Cardiac muscle cell (in vitro differentiated cells and primary cell): ENCODE measurements around the gene CYP26A1. TPM values are rescaled to one million over a fixed set of nuclear protein-coding genes. Genes with fewer than 3 reads are reported as not detected.

Experiments used
- DNase-seq, 2 donors: peaks; one replicate each; pipeline versions ENCODE4 v3.0.0 to v3.0.0-alpha.2; 2010 to 2017; ENCODE audit warnings: low read depth in 1 of 2, low spot score in 1 of 2
- H3K27ac ChIP-seq: fragments of 200-600 bp; sonication (generic); 2 replicates; pipeline ENCODE4 v1.5.1; 2016
- H3K27me3 ChIP-seq: fragments of 200-600 bp; sonication (generic); 2 replicates; pipeline ENCODE4 v1.6.0; 2016; ENCODE audit warnings: control low read depth
- H3K36me3 ChIP-seq: fragments of 200-600 bp; sonication (generic); 2 replicates; pipeline ENCODE4 v1.5.1; 2016; ENCODE audit warnings: control low read depth
- H3K4me1 ChIP-seq: fragments of 200-600 bp; sonication (generic); 2 replicates; pipeline ENCODE4 v1.8.1; 2017; ENCODE audit warnings: low read depth, mild to moderate bottlenecking, mixed run types
- H3K4me3 ChIP-seq: fragments of 200-600 bp; sonication (generic); 2 replicates; pipeline ENCODE4 v1.5.1; 2016; ENCODE audit warnings: mild to moderate bottlenecking
- H3K9me3 ChIP-seq: fragments of 200-600 bp; sonication (generic); 2 replicates; pipeline ENCODE4 v1.5.1; 2017; ENCODE audit warnings: low read depth, mild to moderate bottlenecking, control low read depth
- polyA plus RNA-seq: library from polyadenylated mRNA; unstranded; fragments of >200 nt; fragmentation: Nextera tagmentation; extraction: Ambion mirVana; gene quantifications from 2 replicates; pipeline ENCODE4 v1.2.1, GENCODE V29; 2016
- total RNA-seq: library from RNA; depleted of rRNA; stranded (reverse); fragments of >200 nt; gene quantifications from 2 replicates; pipeline ENCODE4 v1.2.3, GENCODE V29; 2016
- TF ChIP-seq, protein P1 (sequence below): IDR thresholded peaks from 2 replicates; pipeline ENCODE4 v1.5.1; 2012; ENCODE audit warnings: low read depth, mild to moderate bottlenecking, low read length

Gene CYP26A1
- total and polyA plus RNA-seq, 2 experiments from 2014 or later = 1.2 to 3.0 TPM

DNA sequence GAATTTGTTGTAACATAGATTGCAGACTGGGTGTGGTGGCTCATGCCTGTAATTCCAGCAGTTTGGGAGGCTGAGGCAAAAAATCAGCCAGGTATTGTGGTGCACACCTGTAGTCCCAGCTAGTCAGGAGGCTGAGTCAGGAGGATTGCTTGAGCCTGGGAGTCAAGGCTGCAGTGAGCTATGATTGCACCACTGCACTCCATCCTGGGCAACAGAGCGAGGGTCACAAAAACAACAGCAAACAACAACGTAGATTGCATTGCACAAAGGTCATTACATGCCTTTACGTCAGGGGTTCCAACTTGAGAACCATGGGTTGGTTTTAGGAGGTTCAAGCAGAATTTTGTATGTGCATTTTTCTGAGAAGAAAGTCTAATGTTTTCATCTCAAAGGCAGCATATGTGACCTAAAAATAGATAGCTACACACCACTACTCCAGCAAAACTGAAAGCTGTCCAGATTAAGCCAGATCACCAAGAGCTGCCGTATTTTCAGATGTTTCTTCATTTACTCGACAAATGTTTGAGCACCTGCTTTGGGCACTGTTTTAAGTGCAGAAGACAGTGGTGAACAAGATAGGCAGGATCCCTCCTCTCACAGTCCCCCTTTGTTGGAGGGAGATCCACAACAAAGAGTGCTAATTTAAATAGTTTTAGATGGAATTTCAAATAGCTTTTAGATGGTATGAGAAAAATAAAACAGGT, 41.4 kb upstream of the CYP26A1 start:
- DNase-seq = no peak
- Histone ChIP-seq H3K27me3 (no peaks in the 10 kb centered on the region), H3K27ac (no peak overlapping the region), H3K4me3 (no peak overlapping the region), H3K4me1 (peaks cover 35% of the 10 kb centered on the region), H3K9me3 (no peaks in the 10 kb centered on the region), H3K36me3 (no peaks in the 10 kb centered on the region)
- TF ChIP-seq, protein P1, sequence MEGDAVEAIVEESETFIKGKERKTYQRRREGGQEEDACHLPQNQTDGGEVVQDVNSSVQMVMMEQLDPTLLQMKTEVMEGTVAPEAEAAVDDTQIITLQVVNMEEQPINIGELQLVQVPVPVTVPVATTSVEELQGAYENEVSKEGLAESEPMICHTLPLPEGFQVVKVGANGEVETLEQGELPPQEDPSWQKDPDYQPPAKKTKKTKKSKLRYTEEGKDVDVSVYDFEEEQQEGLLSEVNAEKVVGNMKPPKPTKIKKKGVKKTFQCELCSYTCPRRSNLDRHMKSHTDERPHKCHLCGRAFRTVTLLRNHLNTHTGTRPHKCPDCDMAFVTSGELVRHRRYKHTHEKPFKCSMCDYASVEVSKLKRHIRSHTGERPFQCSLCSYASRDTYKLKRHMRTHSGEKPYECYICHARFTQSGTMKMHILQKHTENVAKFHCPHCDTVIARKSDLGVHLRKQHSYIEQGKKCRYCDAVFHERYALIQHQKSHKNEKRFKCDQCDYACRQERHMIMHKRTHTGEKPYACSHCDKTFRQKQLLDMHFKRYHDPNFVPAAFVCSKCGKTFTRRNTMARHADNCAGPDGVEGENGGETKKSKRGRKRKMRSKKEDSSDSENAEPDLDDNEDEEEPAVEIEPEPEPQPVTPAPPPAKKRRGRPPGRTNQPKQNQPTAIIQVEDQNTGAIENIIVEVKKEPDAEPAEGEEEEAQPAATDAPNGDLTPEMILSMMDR = no peak

DNA sequence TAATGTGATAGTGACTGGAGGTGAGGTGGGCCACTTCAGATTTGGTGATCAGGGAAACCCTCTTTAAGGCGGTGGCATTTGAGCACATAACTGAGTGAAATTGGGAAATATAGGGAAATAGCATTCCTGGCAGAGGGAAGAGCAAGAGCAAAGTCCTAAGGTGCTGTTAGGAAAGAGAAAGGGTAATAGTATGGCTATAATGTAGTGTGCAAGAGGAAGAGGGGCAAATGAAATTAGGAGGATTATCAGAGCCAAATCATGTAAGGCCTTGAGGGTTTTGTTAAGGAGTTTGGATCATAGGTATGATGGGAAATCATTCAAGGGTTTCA, 40.9 kb upstream of the CYP26A1 start:
- Histone ChIP-seq H3K9me3 (no peaks in the 10 kb centered on the region), H3K4me1 (peaks cover 35% of the 10 kb centered on the region), H3K4me3 (no peak overlapping the region), H3K36me3 (no peaks in the 10 kb centered on the region), H3K27ac (no peak overlapping the region), H3K27me3 (no peaks in the 10 kb centered on the region)
- TF ChIP-seq, protein P1 = no peak
- no peak for DNase-seq

GRCh38 chr10:93034426-93034825, 39.3 kb upstream of the CYP26A1 start:
- Histone ChIP-seq H3K36me3 (no peaks in the 10 kb centered on the region), H3K9me3 (no peaks in the 10 kb centered on the region), H3K27me3 (no peaks in the 10 kb centered on the region), H3K4me1 (peaks cover 39% of the 10 kb centered on the region), H3K27ac (no peak overlapping the region), H3K4me3 (no peak overlapping the region)
- TF ChIP-seq, protein P1 = no peak
- DNase-seq = peak in 1 of 2 donors; percentile 39

DNA sequence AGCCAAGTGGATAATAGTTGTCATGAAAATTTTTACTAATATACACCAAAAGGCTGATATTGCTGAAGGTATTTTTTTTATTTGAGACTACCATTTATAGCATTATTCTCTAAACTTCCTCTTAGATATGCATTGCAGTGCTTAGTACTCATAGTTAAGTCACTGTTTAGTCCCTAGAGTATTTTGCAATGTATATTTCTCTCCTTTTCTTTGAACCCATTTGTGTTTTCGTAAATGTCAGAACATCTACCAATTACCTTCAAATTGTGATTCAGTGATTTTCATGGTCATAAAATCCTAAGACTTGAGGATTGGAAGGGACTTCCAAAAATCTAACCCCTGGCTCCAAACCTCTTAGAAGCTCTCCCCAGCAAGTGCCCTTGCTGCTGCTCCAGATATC, 34.6 kb upstream of the CYP26A1 start:
- Histone ChIP-seq H3K4me3 (no peak overlapping the region), H3K36me3 (no peaks in the 10 kb centered on the region), H3K27ac (no peak overlapping the region), H3K4me1 (peaks cover 14% of the 10 kb centered on the region), H3K27me3 (no peaks in the 10 kb centered on the region), H3K9me3 (no peaks in the 10 kb centered on the region)
- TF ChIP-seq, protein P1 = no peak
- no peak for DNase-seq

DNA sequence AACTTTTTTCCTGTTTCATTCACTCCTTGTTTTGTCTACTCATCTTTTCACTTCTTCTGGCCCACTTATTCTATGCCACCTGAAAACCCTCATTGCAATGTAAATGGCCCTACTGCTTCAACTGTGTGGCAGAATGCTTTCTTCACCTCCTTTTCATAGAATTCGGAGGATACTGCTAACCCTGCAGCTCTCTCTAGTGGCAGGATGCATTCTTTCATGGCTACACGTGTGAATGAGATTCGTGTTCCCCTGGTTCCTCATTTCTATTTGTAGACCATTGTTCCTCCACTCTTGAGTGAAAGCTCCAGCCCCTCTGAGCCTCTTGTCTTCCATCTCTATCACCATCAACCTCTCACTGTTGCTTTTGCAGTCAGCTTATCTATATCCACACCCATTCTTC, 34.0 kb upstream of the CYP26A1 start:
- Histone ChIP-seq H3K9me3 (no peaks in the 10 kb centered on the region), H3K27ac (no peak overlapping the region), H3K36me3 (no peaks in the 10 kb centered on the region), H3K4me3 (no peak overlapping the region), H3K27me3 (no peaks in the 10 kb centered on the region), H3K4me1 (peaks cover 8% of the 10 kb centered on the region)
- DNase-seq = peak; percentile 56 to 66
- TF ChIP-seq, protein P1 = peak; percentile 69
